ENCODE measurements around the gene MEN1. TPM values are rescaled to one million over a fixed set of nuclear protein-coding genes. Genes with fewer than 3 reads are reported as not detected.

Gene MEN1
- total RNA-seq, 1 experiment from 2014 or later: 61.6 TPM

- H3K9me2 ChIP-seq (ENCODE audit: insufficient read depth): no peaks in the 10 kb centered on the region
- no peaks in the 10 kb centered on the region for H3K9me3 ChIP-seq (ENCODE audit: insufficient read depth, low read depth)
- no peak overlapping the region for H3K27ac ChIP-seq
- no peak overlapping the region for H3K4me2 ChIP-seq
- peaks cover 12% of the 10 kb centered on the region; the same call in 1 of the 2 replicates for H3F3A ChIP-seq (ENCODE audit: insufficient read depth, low read depth)
- BruUV-seq (replicated peaks): no TSS peak
- no peaks in the 10 kb centered on the region for H4K20me1 ChIP-seq (ENCODE audit: insufficient read depth)
- H3K36me3 ChIP-seq (ENCODE audit: low read depth): no peaks in the 10 kb centered on the region
- H3K4me3 ChIP-seq: no peak overlapping the region
- ChIA-PET POLR2A (ENCODE audit: unreplicated experiment) (no interaction called here), CTCF (no interaction called here)
- no peaks in the 10 kb centered on the region for H3K4me1 ChIP-seq (replicated peaks; ENCODE audit: insufficient read depth)
- intact Hi-C loops (cut with micrococcal nuclease; ENCODE audit: unreplicated experiment): no loop called here
- no peak overlapping the region for H2AFZ ChIP-seq
- TF ChIP-seq CTCF (conservative IDR thresholded peaks at IDR 0.05) (no peak), EZH2 (IDR thresholded peaks at IDR 0.05; ENCODE audit: low read depth) (no peak)
- no peak for DNase-seq
- no peaks in the 10 kb centered on the region for H3K79me2 ChIP-seq (ENCODE audit: low read depth)
- no peaks in the 10 kb centered on the region for H3K27me3 ChIP-seq (ENCODE audit: insufficient read depth, low read depth)
These were observed 56.0 kb downstream of the MEN1 start for GRCh38 chr11:64754124-64754918.

Other genes with a start within 250 kb of the MEN1 start
- gene SLC22A12, start 219.3 kb downstream of the MEN1 start, total RNA-seq (2021): not detected in 2 replicates
- gene NRXN2, start 87.4 kb downstream of the MEN1 start, total RNA-seq (2021): 0.10 TPM in 1 of 2 replicates, not detected in the other
- gene RASGRP2, start 66.4 kb downstream of the MEN1 start, total RNA-seq (2021): 1.0 and 2.1 TPM in 2 replicates
- 1.3 and 1.6 TPM in 2 replicates for gene PYGM, start 50.6 kb downstream of the MEN1 start, total RNA-seq (2021)
- gene SF1, start 32.0 kb downstream of the MEN1 start, total RNA-seq (2021): 253 and 336 TPM in 2 replicates
- 32.6 and 34.3 TPM in 2 replicates for gene MAP4K2, start 7.3 kb downstream of the MEN1 start, total RNA-seq (2021)
- 31.3 and 33.8 TPM in 2 replicates for gene CDC42BPG, start 34.1 kb upstream of the MEN1 start, total RNA-seq (2021)
- gene EHD1, start 68.1 kb upstream of the MEN1 start, total RNA-seq (2021): 110 and 134 TPM in 2 replicates
- gene ATG2A, start 106.7 kb upstream of the MEN1 start, total RNA-seq (2021): 48.2 and 53.2 TPM in 2 replicates
- gene PPP2R5B, start 114.1 kb upstream of the MEN1 start, total RNA-seq (2021): 13.7 and 13.9 TPM in 2 replicates
- 1.0 and 2.1 TPM in 2 replicates for gene GPHA2, start 125.3 kb upstream of the MEN1 start, total RNA-seq (2021)
- 4.5 and 7.1 TPM in 2 replicates for gene MAJIN, start 161.6 kb upstream of the MEN1 start, total RNA-seq (2021)
- gene BATF2, start 186.4 kb upstream of the MEN1 start, total RNA-seq (2021): 0.46 and 1.2 TPM in 2 replicates
- 97.5 and 106 TPM in 2 replicates for gene ARL2, start 203.6 kb upstream of the MEN1 start, total RNA-seq (2021)
- gene SNX15, start 216.9 kb upstream of the MEN1 start, total RNA-seq (2021): 38.2 and 40.6 TPM in 2 replicates
- 33.9 and 48.0 TPM in 2 replicates for gene SAC3D1, start 230.7 kb upstream of the MEN1 start, total RNA-seq (2021)
- not detected in 2 replicates for gene NAALADL1, start 248.0 kb upstream of the MEN1 start, total RNA-seq (2021)